Activated naive CD8-positive, alpha-beta T cell treated with anti-CD3 and anti-CD28 coated beads, Interleukin-2, amount 10 ng/mL, durations not matched to agents 7 days and 5 days (primary cell): ENCODE measurements around the gene ARRDC2. TPM values are rescaled to one million over a fixed set of nuclear protein-coding genes. Genes with fewer than 3 reads are reported as not detected.

Source experiments
- ATAC-seq: fragments of 150-1000 bp; cut with Tn5 transposase; one replicate; pipeline ENCODE4 v1.10.0; 2021; ENCODE audit warnings: low read depth, moderate library complexity
- POLR2A ChIA-PET: fragments of 350-600 bp; sonication (Branson Sonifier 250); formaldehyde crosslinking; loops from one replicate; lab custom pipeline; 2021; ENCODE audit warnings: antibody characterized with exemption; lab: Charles Lee
- DNase-seq: peaks from one replicate; pipeline ENCODE4 v3.0.0; 2021
- H3K27ac Mint-ChIP-seq: one replicate; pipeline ENCODE4 v1.8.0; 2022; ENCODE audit warnings: mild to moderate bottlenecking, mixed read lengths
- H3K27me3 Mint-ChIP-seq: one replicate; pipeline ENCODE4 v1.8.0; 2022; ENCODE audit warnings: mild to moderate bottlenecking, moderate library complexity, mixed read lengths
- H3K36me3 Mint-ChIP-seq: one replicate; pipeline ENCODE4 v1.8.0; 2021; ENCODE audit warnings: mild to moderate bottlenecking, mixed read lengths
- H3K4me1 Mint-ChIP-seq: one replicate; pipeline ENCODE4 v1.8.0; 2021; ENCODE audit warnings: mixed read lengths
- H3K4me3 Mint-ChIP-seq: one replicate; pipeline ENCODE4 v1.8.0; 2022; ENCODE audit warnings: mild to moderate bottlenecking, moderate library complexity, mixed read lengths
- H3K9me3 Mint-ChIP-seq: one replicate; pipeline ENCODE4 v1.8.0; 2021; ENCODE audit warnings: mixed read lengths
- total RNA-seq, 2 experiments: library from RNA; stranded (reverse); gene quantifications; one replicate each; pipeline ENCODE4 v1.2.3, GENCODE V29; 2021

Gene ARRDC2
- total RNA-seq, 2 experiments from 2014 or later = 66.5 to 71.2 TPM

GRCh38 chr19:18041054-18041453 lies 33.1 kb downstream of the ARRDC2 start:
- Mint-ChIP-seq H3K27ac (no peak overlapping the region), H3K36me3 (peaks cover 1% of the 10 kb centered on the region)
- POLR2A ChIA-PET = no interaction called here

GRCh38 chr19:18043676-18044075 lies 35.7 kb downstream of the ARRDC2 start:
- peaks cover 20% of the 10 kb centered on the region for H3K4me1 Mint-ChIP-seq
- peaks cover 3% of the 10 kb centered on the region for H3K36me3 Mint-ChIP-seq
- DNase-seq (no peak), ATAC-seq (no peak)
- peaks cover 9% of the 10 kb centered on the region for H3K9me3 Mint-ChIP-seq
- peak overlapping the region; percentile 74 for H3K27ac Mint-ChIP-seq
- POLR2A ChIA-PET = interaction anchor here (1.3 to 2.0 kb wide), 6 partner anchors 9 to 35 kb away, joined by 3 to 24 read pairs (median 10); partner anchors contain the start of gene ARRDC2
- peaks cover 11% of the 10 kb centered on the region for H3K27me3 Mint-ChIP-seq
- peak overlapping the region; percentile 27 for H3K4me3 Mint-ChIP-seq

More at GRCh38 chr19:18041054-18041453, 33.1 kb downstream of the ARRDC2 start:
- Mint-ChIP-seq H3K27me3 (peaks cover 11% of the 10 kb centered on the region), H3K9me3 (peaks cover 9% of the 10 kb centered on the region), H3K4me3 (no peak overlapping the region), H3K4me1 (peaks cover 21% of the 10 kb centered on the region)
- ATAC-seq (no peak), DNase-seq (no peak)

- H3K4me1 Mint-ChIP-seq = peaks cover 20% of the 10 kb centered on the region
- H3K27ac Mint-ChIP-seq = peak overlapping the region; percentile 94
- H3K36me3 Mint-ChIP-seq = peaks cover 3% of the 10 kb centered on the region
- peaks cover 11% of the 10 kb centered on the region for H3K27me3 Mint-ChIP-seq
- peak; percentile 97 for ATAC-seq
- H3K9me3 Mint-ChIP-seq = peaks cover 9% of the 10 kb centered on the region
- DNase-seq = peak; percentile 84
- H3K4me3 Mint-ChIP-seq = peak overlapping the region; percentile 85
- POLR2A ChIA-PET = interaction anchor here (0.6 to 2.0 kb wide), 23 partner anchors 8 to 520 kb away, joined by 3 to 24 read pairs (median 5); partner anchors contain the start of genes ARRDC2, IL12RB1 and RPL18A
Measured at GRCh38 chr19:18044825-18045304, 36.9 kb downstream of the ARRDC2 start.

- no peak for ATAC-seq
- peaks cover 11% of the 10 kb centered on the region for H3K27me3 Mint-ChIP-seq
- peak overlapping the region; percentile 85 for H3K4me3 Mint-ChIP-seq
Measured at GRCh38 chr19:18045307-18046050, 37.5 kb downstream of the ARRDC2 start.

GRCh38 chr19:18046059-18046718 lies 38.2 kb downstream of the ARRDC2 start:
- Mint-ChIP-seq H3K27me3 (peaks cover 9% of the 10 kb centered on the region), H3K4me3 (no peak overlapping the region), H3K4me1 (peaks cover 30% of the 10 kb centered on the region), H3K9me3 (peaks cover 2% of the 10 kb centered on the region), H3K36me3 (peaks cover 2% of the 10 kb centered on the region), H3K27ac (peak overlapping the region; percentile 56)
- ATAC-seq = no peak
- POLR2A ChIA-PET = interaction anchor here (2.0 kb wide), 1 partner anchor 25 kb away, joined by 9 read pairs; no protein-coding TSS in a partner anchor
- no peak for DNase-seq

More at GRCh38 chr19:18045307-18046050, 37.5 kb downstream of the ARRDC2 start:
- Mint-ChIP-seq H3K9me3 (peaks cover 7% of the 10 kb centered on the region), H3K4me1 (peaks cover 26% of the 10 kb centered on the region), H3K36me3 (peaks cover 2% of the 10 kb centered on the region), H3K27ac (peak overlapping the region; percentile 94)
- no peak for DNase-seq
- POLR2A ChIA-PET = interaction anchor here (0.6 to 2.0 kb wide), 21 partner anchors 7 to 273 kb away, joined by 3 to 24 read pairs (median 5); partner anchors contain the start of genes ARRDC2, IL12RB1 and RPL18A

- H3K9me3 Mint-ChIP-seq = no peaks in the 10 kb centered on the region
- H3K27ac Mint-ChIP-seq = no peak overlapping the region
- H3K27me3 Mint-ChIP-seq = no peaks in the 10 kb centered on the region
- peaks cover 25% of the 10 kb centered on the region for H3K4me1 Mint-ChIP-seq
- ATAC-seq (no peak), DNase-seq (no peak)
- peaks cover 2% of the 10 kb centered on the region for H3K36me3 Mint-ChIP-seq
- POLR2A ChIA-PET = interaction anchor here (0.6 kb wide), 1 partner anchor 47 kb away, joined by 4 read pairs; no protein-coding TSS in a partner anchor
- no peak overlapping the region for H3K4me3 Mint-ChIP-seq
Measured at GRCh38 chr19:18049385-18049784, 41.4 kb downstream of the ARRDC2 start.

GRCh38 chr19:18051887-18052286 lies 43.9 kb downstream of the ARRDC2 start:
- H3K27me3 Mint-ChIP-seq = no peaks in the 10 kb centered on the region
- H3K4me1 Mint-ChIP-seq = peaks cover 16% of the 10 kb centered on the region
- no peak for ATAC-seq
- H3K36me3 Mint-ChIP-seq = peaks cover 2% of the 10 kb centered on the region
- H3K4me3 Mint-ChIP-seq = no peak overlapping the region
- POLR2A ChIA-PET = interaction anchor here (0.7 kb wide), 1 partner anchor 12 kb away, joined by 3 read pairs; no protein-coding TSS in a partner anchor
- no peaks in the 10 kb centered on the region for H3K9me3 Mint-ChIP-seq
- no peak overlapping the region for H3K27ac Mint-ChIP-seq
- no peak for DNase-seq

GRCh38 chr19:18053576-18054219 lies 45.7 kb downstream of the ARRDC2 start:
- Mint-ChIP-seq H3K27me3 (no peaks in the 10 kb centered on the region), H3K4me3 (no peak overlapping the region), H3K4me1 (peaks cover 22% of the 10 kb centered on the region), H3K9me3 (no peaks in the 10 kb centered on the region), H3K36me3 (peaks cover 2% of the 10 kb centered on the region), H3K27ac (no peak overlapping the region)
- POLR2A ChIA-PET = interaction anchor here (0.6 to 1.1 kb wide), 2 partner anchors 9 to 35 kb away, joined by 3 read pairs; no protein-coding TSS in a partner anchor
- no peak for ATAC-seq
- DNase-seq = no peak

- H3K27ac Mint-ChIP-seq = no peak overlapping the region
- no peak for ATAC-seq
- no peak overlapping the region for H3K4me3 Mint-ChIP-seq
- peaks cover 7% of the 10 kb centered on the region for H3K36me3 Mint-ChIP-seq
- H3K9me3 Mint-ChIP-seq = no peaks in the 10 kb centered on the region
- H3K4me1 Mint-ChIP-seq = peaks cover 16% of the 10 kb centered on the region
- POLR2A ChIA-PET = interaction anchor here (0.8 to 4.8 kb wide), 6 partner anchors 11 to 57 kb away, joined by 3 to 46 read pairs (median 6); partner anchors contain the start of gene ARRDC2
- H3K27me3 Mint-ChIP-seq = no peaks in the 10 kb centered on the region
- DNase-seq = no peak
Measured at GRCh38 chr19:18055967-18056366, 48.0 kb downstream of the ARRDC2 start.

- ATAC-seq (no peak), DNase-seq (no peak)
- Mint-ChIP-seq H3K27me3 (no peaks in the 10 kb centered on the region), H3K4me1 (peaks cover 14% of the 10 kb centered on the region), H3K36me3 (peaks cover 11% of the 10 kb centered on the region), H3K9me3 (no peaks in the 10 kb centered on the region), H3K27ac (no peak overlapping the region), H3K4me3 (no peak overlapping the region)
- POLR2A ChIA-PET = interaction anchor here (0.7 to 4.8 kb wide), 4 partner anchors 13 to 56 kb away, joined by 3 to 46 read pairs (median 7); partner anchors contain the start of gene ARRDC2
Measured at GRCh38 chr19:18057557-18057956, 49.6 kb downstream of the ARRDC2 start.

GRCh38 chr19:18058208-18059009 lies 50.4 kb downstream of the ARRDC2 start:
- H3K4me3 Mint-ChIP-seq = peak overlapping the region; percentile 55
- H3K9me3 Mint-ChIP-seq = no peaks in the 10 kb centered on the region
- H3K4me1 Mint-ChIP-seq = peaks cover 16% of the 10 kb centered on the region
- peak overlapping the region; percentile 75 for H3K27ac Mint-ChIP-seq
- DNase-seq (peak; percentile 88), ATAC-seq (peak; percentile 82)
- POLR2A ChIA-PET = interaction anchor here (0.7 to 4.8 kb wide), 5 partner anchors 14 to 57 kb away, joined by 3 to 46 read pairs (median 4); partner anchors contain the start of gene ARRDC2
- H3K36me3 Mint-ChIP-seq = peaks cover 13% of the 10 kb centered on the region
- no peaks in the 10 kb centered on the region for H3K27me3 Mint-ChIP-seq

GRCh38 chr19:18059297-18059696 lies 51.3 kb downstream of the ARRDC2 start:
- Mint-ChIP-seq H3K36me3 (peaks cover 15% of the 10 kb centered on the region), H3K4me3 (no peak overlapping the region), H3K27me3 (no peaks in the 10 kb centered on the region), H3K4me1 (peaks cover 12% of the 10 kb centered on the region), H3K27ac (no peak overlapping the region), H3K9me3 (no peaks in the 10 kb centered on the region)
- DNase-seq (no peak), ATAC-seq (no peak)
- POLR2A ChIA-PET = interaction anchor here (0.7 to 4.8 kb wide), 4 partner anchors 15 to 58 kb away, joined by 3 to 46 read pairs (median 6); partner anchors contain the start of gene ARRDC2
